HG02852 (cell line): Measurements from ENCODE around the gene MICALL2.

Experiments used
- ATAC-seq: cut with Tn5 transposase; IDR thresholded peaks from one replicate; pipeline ENCODE4 v1.9.1; 2021; ENCODE audit warnings: mild to moderate bottlenecking, moderate library complexity; ENCODE audit not compliant: unreplicated experiment

Gene MICALL2

DNA sequence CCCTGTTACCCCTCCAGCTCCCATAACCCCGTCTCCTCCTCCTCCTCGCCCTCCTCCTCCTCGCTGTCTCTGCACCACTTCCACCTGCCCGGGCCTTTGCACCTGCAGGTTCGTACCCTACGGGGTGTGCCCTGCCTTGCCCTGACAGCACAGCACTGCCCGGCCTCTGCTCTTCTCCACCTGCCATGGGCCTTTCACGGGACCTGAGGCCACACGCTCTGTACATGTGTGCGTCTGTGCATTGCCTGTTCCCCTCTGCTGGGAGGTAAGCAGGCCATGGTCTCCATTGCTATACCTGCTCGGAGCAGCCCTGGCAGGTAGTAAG lies 40.0 kb downstream of the MICALL2 start:
- ATAC-seq, result no peak

DNA sequence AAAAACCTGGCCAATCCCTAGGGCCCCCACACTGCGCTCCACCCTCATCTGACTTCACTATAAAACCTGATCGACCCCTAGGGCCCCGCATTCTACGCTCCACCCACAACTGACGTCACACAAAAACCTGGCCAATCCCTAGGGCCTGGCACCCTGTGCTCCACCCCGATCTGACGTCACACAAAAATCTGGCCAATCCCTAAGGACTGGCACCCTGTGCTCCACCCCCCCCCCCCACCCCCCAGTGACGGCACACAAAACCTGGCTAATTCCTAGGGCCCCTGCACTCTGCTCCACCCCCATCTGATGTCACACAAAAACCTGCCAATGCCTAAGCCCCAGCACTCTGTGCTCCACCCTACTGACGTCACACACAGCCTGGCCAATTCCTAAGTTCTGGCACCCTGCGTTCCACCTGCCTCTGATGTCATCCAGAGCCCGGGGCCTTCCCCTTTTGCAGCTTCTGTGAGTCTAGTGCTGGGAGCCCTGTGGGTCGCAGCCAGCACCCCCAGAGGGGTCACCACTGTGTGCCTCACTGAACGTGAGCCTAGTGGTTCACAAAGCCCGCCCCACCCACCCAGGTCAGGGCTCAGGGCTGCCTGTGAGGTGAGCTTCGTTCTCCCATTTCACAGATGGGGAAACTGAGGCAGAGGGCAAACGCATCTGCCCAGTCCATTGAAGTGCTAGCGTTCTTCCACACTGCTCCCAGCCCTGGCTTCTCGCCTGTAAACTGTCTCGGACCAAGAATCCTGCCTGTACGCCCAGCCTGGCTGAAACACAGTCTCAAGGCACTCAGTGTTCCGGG lies 40.6 kb downstream of the MICALL2 start:
- no peak for ATAC-seq

DNA sequence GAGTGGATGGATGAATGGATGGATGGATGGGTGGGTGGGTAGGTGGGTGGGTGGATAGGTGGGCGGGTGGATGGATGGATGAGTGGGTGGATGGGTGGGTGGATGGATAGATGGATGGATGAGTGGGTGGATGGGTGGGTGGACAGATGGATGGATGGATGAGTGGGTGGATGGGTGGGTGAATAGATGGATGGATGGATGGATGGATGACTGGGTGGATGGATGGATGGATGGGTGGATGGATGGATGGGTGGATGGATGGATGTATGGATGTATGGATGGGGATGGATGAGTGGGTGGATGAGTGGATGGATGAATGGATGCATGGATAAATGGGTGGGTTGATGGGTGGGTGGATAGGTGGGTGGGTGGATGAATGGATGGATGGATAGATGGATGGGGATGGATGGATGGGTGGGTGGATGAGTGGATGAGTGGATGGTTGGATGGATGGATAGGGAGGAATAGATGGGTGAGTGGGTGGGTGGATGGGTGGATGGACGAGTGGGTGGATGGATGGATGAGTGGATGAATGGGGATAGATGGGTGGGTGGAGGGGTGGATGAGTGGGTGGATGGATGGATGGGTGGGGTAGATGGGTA lies 43.8 kb downstream of the MICALL2 start:
- ATAC-seq, result no peak

DNA sequence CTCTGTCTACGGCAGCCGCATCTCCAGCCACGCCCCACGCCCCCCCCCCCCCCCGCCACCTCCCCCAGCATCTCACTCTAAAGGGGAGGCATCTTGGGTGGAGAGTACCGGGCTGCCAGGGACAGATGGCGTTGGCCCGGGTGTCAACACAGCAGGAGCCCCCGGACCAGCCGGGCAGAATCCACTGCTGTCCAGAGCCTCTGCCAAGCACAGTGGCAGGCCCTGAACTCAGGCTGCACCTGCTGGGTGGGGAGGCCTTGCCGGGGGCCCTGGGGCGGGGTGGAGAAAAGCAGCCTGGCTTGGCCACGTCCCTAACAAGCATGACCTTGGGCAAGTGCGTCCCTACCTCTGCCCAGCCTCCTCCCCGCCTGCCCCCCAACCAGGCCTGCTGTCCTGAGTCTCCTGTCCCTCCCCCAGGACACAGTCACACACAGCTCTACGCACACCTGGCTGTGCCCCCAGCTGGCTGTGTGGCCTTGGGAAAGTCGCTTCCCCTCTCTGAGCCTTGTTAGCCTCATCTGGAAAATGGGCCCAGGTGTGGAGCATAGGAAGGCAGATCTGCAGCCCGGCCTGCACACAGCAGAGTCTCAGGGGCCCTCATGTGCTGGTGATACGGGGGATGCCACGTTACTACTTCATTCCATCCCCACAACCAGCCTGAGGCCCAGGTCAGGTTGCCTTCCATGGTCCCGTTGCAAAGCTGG lies 45.2 kb downstream of the MICALL2 start:
- no peak for ATAC-seq

DNA sequence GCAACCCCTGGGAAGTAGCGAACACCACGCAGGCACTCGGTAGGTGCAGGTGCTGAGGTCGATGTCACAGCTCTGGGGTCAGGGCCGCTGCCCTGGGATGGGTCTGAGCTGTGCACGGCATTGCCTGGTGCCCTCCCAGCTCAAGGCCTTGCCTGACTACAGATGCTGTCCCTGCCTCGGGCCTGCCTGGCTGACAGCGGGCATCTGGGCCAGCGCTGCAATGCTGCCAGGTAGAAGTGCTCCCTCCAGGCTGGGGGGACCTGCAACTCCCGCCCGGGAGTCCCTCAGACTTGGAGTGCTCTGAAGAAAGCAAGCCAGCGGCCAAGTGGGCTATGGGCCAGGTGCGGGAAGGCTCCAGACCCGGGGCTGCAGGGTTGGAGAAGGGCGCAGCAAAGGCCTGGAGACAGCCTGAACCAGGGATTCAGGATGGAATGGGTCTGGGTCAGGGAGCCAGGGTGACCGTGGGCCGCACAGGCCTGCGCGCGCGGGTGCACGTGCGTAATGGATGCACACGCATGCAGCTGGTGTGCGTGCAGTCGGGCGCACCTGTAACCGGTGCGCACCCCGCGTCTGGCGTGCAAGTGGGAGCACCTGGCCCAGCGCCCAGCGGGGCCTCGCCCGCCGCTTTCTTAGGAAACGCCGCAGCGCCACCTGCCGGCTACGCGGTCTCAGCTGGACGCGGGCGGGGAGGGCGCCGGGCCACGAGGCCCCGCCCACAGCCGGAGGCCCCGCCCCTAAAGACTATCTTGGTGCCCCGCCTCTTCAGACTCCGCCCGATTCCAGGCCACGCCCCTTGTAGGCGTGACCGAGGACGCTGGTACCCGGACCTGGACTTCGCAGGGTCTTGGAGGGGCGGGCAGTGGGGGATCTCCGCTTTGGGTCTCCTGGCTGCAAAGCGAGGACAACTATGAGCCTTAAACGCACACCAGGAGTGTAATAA lies 46.7 kb downstream of the MICALL2 start:
- peak; percentile 49 for ATAC-seq

DNA sequence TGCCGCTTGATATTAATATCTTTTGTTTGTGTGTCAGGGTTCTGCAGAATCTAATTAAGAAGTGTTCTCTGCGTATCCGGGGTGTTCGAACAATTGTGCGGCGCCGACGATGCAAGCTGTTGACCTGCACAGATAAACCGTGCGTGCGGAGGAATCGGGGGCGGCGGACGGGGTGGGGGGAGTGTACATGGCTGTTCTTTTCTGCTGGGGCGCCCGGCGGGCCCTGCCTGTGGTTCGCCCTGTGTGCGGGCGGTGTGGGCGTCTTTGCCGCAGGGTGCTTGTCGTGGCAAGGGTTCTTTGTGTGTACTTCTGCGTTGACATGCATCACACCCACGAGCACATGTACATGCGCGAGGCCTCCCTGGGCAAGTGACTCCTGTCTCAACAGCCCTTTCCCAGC lies 47.9 kb downstream of the MICALL2 start:
- no peak for ATAC-seq

DNA sequence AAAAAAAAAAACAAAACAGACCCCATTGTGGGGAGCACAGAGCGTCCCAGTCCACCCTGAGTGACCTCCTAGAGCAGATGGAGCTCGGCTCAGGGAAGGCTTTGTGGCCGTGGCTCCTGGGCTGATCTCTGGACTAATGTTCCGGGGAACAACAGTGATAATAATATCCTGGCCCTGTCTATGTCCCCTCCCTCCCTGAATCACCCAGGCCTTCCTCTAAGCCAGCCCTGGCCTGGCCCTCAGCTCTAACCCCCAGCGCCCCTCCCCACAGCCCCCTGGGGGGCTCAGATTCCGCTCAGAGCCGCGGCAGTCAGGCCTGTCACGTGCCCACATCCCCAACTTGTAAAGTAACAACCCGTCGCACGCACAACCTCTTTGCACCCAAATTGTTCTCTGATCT lies 48.3 kb downstream of the MICALL2 start:
- ATAC-seq, result no peak

DNA sequence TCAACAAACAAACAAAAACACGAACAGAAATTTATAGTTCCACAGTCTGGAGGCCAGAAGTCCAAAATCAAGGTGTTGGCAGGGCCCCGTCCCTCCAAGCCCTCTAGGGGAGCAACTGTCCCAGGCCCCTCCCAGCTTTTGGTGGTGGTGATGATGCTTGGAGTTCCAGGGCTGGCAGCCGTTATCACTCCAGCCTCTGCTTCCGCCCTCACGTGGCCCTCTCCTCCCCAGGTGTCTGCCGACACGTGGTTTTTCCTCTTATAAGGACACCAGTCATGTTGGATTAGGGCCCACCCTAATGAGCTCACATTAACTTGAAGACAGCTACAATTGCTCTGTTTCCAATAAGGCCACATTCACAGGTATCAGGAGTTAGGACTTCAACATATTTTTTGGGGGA lies 49.7 kb downstream of the MICALL2 start:
- no peak for ATAC-seq

DNA sequence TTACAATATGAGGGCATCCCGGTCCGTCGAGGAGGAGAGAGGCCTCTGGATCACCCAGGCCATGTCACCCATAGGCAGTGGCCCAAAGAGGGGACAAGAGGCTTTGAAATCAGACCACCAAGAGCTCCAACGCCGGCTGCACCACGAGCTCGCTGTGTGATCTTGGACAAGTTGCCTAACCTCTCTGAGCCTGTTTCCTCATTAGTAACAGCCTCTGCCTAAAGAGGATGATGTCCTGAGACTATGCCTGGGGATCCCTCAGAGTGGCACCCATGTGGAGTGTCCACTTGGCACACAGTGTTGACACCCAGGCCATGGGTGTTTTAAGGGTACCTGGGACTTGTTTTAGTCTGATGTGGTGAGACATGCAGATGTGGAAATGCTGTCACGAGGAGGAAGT lies 50.8 kb downstream of the MICALL2 start:
- ATAC-seq, result no peak

DNA sequence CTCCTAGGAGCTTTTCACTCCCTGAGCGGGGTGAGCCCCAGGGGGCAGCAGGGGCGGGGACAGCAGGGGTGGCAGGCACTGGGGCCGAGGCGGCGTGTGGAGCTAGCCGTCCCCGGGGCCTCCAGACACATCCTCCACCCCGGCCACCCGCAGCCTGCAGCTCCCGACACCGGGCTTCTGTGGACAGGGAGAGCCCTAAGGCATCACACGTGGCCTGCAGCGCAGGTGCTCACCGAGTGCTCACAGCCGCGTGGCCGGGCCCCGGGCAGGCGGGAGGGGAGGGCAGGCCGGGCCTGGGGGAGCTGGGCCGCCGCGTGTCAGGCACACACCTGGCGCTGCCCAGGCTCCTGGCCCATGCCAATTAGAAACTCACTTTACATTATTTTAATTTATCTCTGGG lies 51.4 kb downstream of the MICALL2 start:
- no peak for ATAC-seq

DNA sequence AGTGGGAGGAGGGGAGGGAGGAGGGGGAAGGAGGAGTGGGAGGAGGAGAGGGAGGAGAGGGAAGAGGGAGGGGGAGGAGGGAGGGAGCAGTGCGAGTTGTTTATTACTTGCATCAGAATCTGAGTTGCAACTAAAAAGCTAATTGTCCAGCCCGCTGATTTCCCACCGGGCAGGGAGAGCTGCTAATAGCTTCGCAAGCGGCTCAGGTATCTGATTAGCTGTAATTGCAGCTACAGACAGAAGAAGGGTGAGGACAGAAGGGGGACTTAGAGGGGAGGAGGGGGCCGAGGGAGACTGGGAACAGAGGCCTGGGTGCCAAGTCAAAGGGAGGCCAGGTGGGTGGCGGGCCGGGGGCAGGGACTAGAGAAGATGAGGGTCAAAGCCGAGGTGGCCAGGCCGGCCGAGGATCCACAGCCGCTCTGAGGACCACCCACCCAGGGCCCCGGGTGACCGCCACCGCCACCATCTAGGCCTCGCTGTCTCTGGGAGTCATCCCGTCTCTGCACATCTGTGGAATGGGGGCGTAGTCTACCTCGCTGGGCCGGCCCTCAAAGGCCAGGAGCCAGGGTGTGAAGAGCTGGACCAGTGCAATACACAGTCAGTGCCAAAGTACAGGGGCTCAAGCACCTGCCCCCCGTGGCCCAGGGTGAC lies 54.2 kb downstream of the MICALL2 start:
- no peak for ATAC-seq

DNA sequence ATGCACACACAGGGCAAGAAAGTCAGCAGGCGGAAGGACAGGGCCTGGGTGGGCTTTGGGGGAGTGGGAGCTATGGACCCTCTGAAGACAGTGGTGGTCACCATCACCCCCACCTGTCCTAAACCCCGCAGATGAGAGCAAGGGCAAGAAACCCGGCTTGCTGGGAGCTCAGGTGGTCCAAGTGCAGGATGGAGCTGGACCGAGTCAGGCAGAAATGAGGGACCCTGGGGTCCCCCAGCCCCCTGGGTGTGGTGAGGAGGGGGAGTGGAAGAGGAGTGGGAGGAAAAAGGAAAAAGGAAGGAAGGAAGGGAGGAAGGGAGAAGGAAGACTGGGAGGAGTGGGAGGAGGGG lies 54.8 kb downstream of the MICALL2 start:
- ATAC-seq, result no peak

DNA sequence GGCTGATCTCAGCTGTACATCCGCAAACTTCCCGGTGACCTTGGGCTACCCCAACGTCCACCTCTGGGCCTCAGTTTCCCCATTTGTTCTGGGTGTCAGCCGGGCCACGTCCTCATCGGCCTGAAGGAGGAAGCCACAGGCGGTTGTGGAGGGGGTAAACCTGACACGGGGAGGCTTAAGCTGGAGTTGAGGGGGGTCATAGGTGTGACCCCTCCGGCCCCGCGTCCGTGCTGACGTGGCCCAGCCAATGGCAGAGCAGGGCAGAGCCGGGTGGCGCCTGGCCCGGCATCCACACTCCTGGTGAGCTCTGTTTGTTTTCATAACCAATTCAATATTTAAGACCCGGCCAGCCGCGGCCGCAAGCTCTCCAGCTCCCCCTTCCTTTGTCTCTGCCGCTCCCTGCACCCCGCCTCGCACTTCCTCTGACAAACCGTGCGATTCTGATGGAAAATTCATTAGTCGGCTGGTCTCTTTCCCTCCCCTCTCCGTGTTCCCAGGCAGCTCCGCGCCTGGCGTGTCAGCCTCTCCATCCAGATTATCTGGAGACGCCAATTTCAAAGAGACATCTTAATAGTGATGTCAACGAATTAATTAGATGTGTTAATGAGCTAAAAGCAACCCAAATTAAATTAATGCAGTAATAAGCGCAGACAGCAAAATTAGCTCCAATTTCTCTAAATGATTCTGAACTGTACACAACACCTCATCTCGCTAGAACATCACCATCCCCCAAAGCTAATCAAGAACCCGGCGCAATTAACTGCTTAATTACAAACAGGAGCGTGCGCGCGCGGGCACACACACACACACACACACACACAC lies 55.4 kb downstream of the MICALL2 start:
- ATAC-seq, result no peak

DNA sequence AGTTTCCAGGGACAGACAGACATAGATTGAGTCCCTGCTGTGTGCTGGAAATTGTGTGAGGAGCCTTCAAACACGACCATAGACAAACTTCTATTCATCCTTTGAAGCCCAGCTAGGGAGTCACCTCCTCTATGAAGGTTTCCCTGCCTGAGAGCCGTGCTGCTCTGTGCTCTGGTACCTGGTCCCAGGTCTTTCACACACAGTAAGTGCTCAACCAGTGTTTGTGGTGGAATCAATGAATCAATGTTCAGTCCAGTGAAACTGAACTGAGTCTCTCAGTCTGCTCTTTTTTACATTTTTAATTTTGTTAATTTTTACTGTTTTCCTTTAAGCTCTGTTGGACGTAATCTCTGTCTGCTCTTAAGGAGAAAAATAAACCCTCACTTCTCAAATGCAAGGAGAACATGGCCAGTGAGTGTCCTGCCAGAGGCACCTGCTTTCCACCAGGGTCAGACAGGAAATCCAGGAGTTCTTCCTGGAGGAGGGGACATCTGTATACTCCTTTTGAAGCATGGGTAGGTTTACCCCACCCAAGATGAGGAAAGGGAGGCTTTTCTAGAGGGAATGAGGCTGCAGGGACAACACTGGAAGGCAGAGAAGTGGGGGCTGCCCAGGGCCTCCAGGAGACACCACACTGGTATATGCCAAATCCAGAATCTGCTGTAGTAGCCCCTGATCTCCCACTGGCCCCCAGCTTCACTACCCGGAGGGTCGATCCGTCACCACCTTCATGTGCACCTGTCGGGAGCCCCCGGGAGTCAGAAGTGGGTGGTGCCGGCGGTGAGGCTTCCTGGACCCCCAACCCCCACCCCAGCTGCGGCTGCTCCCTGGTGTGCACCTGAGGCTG lies 56.3 kb downstream of the MICALL2 start:
- ATAC-seq, result no peak

DNA sequence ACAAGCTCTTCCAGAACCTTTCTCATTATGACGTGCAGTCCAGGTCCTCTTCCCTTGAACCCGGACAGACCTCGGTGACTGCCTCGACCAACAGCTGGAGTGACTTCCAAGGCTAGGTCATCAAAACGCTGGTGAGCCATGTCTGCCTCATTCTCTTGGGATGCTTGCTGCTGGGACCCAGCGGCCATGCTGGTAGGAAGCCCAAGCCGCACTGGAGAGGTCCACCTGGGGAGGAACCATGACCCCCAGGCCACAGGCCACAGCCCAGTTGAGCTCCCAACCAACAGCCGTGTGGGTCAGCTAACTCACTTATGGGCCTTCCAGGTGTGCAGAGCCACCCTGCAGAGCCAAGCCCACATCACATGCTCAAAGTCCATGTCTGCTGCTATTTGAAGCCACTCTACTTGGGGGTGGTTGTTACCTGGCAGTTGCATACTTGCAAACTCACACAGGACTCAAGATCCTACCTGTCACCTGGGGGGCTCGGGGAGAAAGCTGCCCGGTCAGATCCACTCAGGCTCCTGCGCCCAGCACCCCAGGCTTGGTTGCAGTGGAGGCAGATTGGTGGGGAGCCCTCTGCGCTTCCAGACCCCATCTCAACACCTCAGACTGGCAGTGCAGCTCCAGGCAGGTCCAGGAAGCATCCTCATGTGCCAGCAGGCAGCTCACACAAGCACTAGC lies 57.0 kb downstream of the MICALL2 start:
- ATAC-seq, result no peak

DNA sequence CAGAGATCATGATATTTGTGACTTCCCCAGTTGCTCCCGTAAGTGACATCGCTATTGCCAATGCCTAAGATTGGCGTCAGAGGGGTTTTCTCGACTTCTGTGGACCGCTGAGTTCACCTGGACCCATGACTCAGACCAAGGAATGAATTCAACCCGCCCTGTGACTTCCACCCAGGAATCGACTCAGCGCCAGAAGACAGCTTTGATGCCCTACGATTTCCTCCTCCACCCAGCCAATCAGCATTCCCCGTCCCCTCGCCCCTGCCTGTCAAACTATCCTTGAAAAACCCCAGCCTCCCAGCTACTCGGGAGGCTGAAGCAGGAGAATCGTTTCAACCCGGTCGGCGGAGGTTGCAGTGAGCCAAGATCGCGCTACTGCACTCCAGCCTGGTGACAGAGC lies 58.3 kb downstream of the MICALL2 start:
- no peak for ATAC-seq

DNA sequence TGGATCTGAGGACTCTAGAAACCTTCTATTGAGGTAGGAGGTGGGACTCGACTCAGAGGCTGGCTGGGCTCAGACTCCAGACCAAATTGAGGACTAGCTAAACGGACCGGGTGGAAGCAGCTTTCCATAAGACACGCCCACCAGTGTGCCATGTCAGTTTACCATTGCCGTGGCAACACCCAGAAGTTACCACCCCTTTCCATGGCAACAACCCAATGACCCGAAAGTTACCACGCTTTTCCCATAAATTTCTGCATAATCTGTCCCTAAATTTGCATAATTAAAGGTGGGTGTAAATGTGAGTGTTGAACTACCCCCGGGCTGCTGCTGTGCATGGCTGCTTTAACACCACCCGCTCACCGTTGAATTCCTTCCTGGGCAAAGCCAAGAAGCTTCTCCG lies 58.9 kb downstream of the MICALL2 start:
- no peak for ATAC-seq

DNA sequence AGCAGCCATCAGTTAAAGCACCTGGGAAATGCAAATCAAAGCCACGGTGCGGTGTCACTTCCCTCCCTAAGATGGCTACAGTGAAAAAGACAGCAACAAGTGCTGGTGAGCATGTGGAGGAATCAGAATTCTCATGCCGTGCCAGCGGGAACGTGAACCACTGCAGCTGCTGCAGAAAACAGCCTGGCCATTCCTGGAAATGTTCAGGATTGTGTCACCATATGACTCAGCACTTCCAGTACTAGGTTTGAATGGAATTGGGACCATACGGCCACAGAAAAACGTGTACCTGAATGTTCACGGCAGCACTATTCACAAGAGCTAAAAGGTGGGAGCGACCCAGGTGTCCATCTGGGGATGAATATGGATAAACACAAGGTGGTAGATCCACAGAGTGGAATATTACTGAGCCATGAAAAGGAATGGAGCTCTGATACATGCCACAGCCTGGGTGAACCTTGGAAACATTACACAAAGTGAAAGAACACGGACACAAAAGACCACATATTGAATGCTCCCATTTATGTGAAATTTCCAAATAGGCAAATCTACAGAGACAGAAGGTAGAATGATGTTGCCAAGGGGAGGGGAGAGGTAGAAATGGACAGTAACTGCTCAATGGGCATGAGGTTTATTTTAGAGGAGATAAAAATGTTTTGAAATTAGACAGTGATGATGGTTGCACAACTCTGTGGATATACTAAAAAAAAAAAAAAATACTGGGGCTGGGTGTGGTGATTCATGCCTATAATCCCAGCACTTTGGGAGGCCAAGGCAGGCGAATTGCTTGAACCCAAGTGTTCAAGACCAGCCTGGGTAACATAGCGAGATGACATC lies 61.6 kb downstream of the MICALL2 start:
- no peak for ATAC-seq
